Spleen (tissue), 7 donors: ENCODE data around the gene CACNA2D3.

ENCODE experiments used
- CTCF ChIP-seq, 11 experiments: fragments of 200-600 bp in 7 of 11; fragments of 450-650 bp in 4 of 11; sonication (generic) in 4 of 11; IDR thresholded peaks in 8 of 11; conservative IDR thresholded peaks in 3 of 11; 1 replicate in 7 of 11; 2 replicates in 4 of 11; pipeline versions ENCODE4 v1.4.0 to v1.8.0; 2016 to 2021; ENCODE audit warnings: antibody characterized with exemption in 11 of 11, inconsistent platforms in 4 of 11, mild to moderate bottlenecking in 1 of 11
- POLR2A ChIP-seq, 3 donors: fragments of 450-650 bp; IDR thresholded peaks; one replicate each; pipeline ENCODE4 v1.5.1; 2017; ENCODE audit warnings: antibody characterized with exemption in 3 of 3, mild to moderate bottlenecking in 1 of 3
- donor health status: DM: no; HTN: no; CAD: no; lungs with moderate emphysema.
- donor health status: DM: no; HTN: no; CAD: no.
- donor health status: DM: no; HTN: no; CAD: no.

- TF ChIP-seq CTCF (IDR thresholded peaks at IDR 0.05 in 8 of 11, conservative IDR thresholded peaks at IDR 0.05 in 3 of 11) = no peak
- TF ChIP-seq POLR2A (IDR thresholded peaks at IDR 0.05) = no peak
These were observed 411.5 kb downstream of the CACNA2D3 start for GRCh38 chr3:54533856-54534255.
